Osteocyte (in vitro differentiated cells): ENCODE results near the gene NTRK2. TPM values are rescaled to one million over a fixed set of nuclear protein-coding genes. Genes with fewer than 3 reads are reported as not detected.

Experiments used
- DNase-seq: peaks from one replicate; pipeline ENCODE4 v3.0.0; 2021; ENCODE audit warnings: mixed read lengths; ENCODE audit not compliant: unreplicated experiment; ENCODE audit errors: extremely low spot score
- H3K27ac Mint-ChIP-seq: one replicate; pipeline ENCODE4 v1.8.0; 2021; ENCODE audit warnings: mild to moderate bottlenecking, mixed read lengths; ENCODE audit not compliant: unreplicated experiment
- H3K27me3 Mint-ChIP-seq: one replicate; pipeline ENCODE4 v1.8.0; 2021; ENCODE audit warnings: mixed read lengths; ENCODE audit not compliant: unreplicated experiment
- H3K36me3 Mint-ChIP-seq: one replicate; pipeline ENCODE4 v1.8.0; 2021; ENCODE audit warnings: mixed read lengths; ENCODE audit not compliant: unreplicated experiment
- H3K4me1 Mint-ChIP-seq: one replicate; pipeline ENCODE4 v1.8.0; 2021; ENCODE audit warnings: mixed read lengths; ENCODE audit not compliant: unreplicated experiment
- H3K4me3 Mint-ChIP-seq: one replicate; pipeline ENCODE4 v1.8.0; 2021; ENCODE audit warnings: mild to moderate bottlenecking, moderate library complexity, mixed read lengths; ENCODE audit not compliant: unreplicated experiment
- H3K9me3 Mint-ChIP-seq: one replicate; pipeline ENCODE4 v1.8.0; 2021; ENCODE audit warnings: mixed read lengths; ENCODE audit not compliant: unreplicated experiment
- long read RNA-seq: library from polyadenylated mRNA; unstranded; transcript quantifications from one replicate; pipeline ENCODE4 v2.0.0, GENCODE V29; 2021
- total RNA-seq: library from RNA; stranded (reverse); gene quantifications from 2 replicates; pipeline ENCODE4 v1.2.1, GENCODE V29; 2021
- TF ChIP-seq, protein P1 (sequence below): fragments of 200-600 bp; sonication (generic); IDR thresholded peaks from 2 replicates; pipeline ENCODE4 v1.5.0; 2021; ENCODE audit warnings: antibody characterized with exemption, mild to moderate bottlenecking, moderate library complexity

NTRK2 gene
- 29.4 and 30.9 TPM in 2 replicates for total RNA-seq
- long read RNA-seq, full-length matches to known transcripts: 69 of 139 reads
- long read RNA-seq, partial matches to known transcripts: 42 of 139 reads
- long read RNA-seq, other reads (novel, unspliced or antisense): 28 of 139 reads

DNA sequence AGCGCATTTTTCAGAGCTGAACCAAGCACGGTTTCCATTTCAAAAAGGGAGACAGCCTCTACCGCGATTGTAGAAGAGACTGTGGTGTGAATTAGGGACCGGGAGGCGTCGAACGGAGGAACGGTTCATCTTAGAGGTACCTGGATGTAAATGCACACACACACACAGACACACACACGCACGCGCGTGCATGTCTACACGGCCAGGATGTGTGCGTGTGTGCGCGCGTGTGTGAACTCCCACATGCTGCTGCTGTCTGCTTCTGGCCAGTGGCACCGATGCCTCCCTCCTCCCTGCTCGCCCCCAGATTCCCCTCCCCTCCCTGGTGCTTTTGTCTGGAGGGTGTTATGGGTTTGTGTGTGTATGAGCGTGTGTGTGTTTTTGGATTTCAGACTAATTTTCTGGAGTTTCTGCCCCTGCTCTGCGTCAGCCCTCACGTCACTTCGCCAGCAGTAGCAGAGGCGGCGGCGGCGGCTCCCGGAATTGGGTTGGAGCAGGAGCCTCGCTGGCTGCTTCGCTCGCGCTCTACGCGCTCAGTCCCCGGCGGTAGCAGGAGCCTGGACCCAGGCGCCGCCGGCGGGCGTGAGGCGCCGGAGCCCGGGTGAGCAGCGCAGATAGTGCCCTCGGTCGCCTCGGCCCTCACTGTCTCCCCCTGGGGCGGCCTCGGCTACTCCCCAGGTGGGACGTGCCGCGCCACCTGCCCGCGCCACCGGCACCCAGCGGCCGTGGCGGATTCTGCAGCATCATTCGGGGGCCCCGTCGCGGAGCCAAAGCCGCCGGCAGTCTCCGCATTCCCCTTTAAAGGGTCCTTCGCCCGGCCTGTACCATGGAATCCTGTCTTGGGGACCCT is at the start of gene NTRK2:
TSS of gene NTRK2 (plus strand) at position 442 of the 850 bp plus-strand sequence. CDS start 1,020 bp downstream, outside the sequence.
- peaks cover 11% of the 10 kb centered on the region for H3K9me3 Mint-ChIP-seq
- peaks cover 42% of the 10 kb centered on the region for H3K4me1 Mint-ChIP-seq
- DNase-seq: no peak
- H3K4me3 Mint-ChIP-seq: peak within 1 kb of the TSS; percentile 92
- no peaks in the 10 kb centered on the region for H3K36me3 Mint-ChIP-seq
- peaks cover 8% of the 10 kb centered on the region for H3K27me3 Mint-ChIP-seq
- peak within 1 kb of the TSS; percentile 66 for H3K27ac Mint-ChIP-seq
- TF ChIP-seq, protein P1, sequence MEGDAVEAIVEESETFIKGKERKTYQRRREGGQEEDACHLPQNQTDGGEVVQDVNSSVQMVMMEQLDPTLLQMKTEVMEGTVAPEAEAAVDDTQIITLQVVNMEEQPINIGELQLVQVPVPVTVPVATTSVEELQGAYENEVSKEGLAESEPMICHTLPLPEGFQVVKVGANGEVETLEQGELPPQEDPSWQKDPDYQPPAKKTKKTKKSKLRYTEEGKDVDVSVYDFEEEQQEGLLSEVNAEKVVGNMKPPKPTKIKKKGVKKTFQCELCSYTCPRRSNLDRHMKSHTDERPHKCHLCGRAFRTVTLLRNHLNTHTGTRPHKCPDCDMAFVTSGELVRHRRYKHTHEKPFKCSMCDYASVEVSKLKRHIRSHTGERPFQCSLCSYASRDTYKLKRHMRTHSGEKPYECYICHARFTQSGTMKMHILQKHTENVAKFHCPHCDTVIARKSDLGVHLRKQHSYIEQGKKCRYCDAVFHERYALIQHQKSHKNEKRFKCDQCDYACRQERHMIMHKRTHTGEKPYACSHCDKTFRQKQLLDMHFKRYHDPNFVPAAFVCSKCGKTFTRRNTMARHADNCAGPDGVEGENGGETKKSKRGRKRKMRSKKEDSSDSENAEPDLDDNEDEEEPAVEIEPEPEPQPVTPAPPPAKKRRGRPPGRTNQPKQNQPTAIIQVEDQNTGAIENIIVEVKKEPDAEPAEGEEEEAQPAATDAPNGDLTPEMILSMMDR: peak; percentile 42

DNA sequence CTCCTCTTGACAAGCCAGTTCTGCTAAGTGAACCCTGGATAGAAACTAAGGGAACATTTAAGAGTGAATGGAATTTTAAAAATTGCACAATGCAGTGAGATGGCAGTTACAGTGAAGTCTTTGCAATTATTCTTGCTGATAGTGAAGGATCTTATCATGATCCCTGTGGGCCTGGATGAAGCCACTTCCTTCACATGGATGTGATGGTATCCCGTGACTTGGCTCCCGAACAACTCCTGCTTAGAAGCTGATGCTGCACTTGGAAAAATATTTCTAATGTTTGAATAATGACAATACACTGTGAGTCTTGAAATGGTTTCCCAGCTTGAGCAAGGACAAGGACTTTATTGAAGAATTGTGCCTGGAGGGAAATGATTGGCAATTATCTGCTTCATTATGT is 49.2 kb upstream of the NTRK2 start:
- TF ChIP-seq, protein P1: no peak
- no peaks in the 10 kb centered on the region for H3K4me1 Mint-ChIP-seq
- H3K9me3 Mint-ChIP-seq: no peaks in the 10 kb centered on the region
- peaks cover 4% of the 10 kb centered on the region for H3K27me3 Mint-ChIP-seq
- DNase-seq: no peak
- H3K27ac Mint-ChIP-seq: no peak overlapping the region
- no peak overlapping the region for H3K4me3 Mint-ChIP-seq
- H3K36me3 Mint-ChIP-seq: no peaks in the 10 kb centered on the region

DNA sequence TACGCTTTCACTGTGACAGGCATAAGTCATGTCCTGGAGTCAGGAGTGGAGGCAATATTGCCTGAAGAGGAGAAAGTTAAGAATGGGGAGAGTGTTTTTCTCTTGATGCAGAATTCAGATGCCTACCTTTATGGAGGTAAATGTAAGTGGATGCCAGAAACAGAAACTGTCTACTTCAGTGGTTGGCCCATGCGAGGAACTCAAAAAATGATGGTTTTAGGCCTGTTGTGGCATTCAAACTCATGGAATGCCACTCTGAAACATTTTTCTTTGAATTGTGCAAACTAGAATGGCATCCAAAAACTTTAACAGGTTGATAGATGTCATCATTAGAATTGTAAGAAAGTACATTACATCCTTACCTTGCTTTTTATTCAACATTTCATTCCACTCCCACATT is 47.7 kb upstream of the NTRK2 start:
- H3K36me3 Mint-ChIP-seq: no peaks in the 10 kb centered on the region
- no peaks in the 10 kb centered on the region for H3K4me1 Mint-ChIP-seq
- no peak overlapping the region for H3K4me3 Mint-ChIP-seq
- DNase-seq: no peak
- TF ChIP-seq, protein P1: no peak
- H3K9me3 Mint-ChIP-seq: no peaks in the 10 kb centered on the region
- H3K27me3 Mint-ChIP-seq: peaks cover 10% of the 10 kb centered on the region
- H3K27ac Mint-ChIP-seq: no peak overlapping the region

DNA sequence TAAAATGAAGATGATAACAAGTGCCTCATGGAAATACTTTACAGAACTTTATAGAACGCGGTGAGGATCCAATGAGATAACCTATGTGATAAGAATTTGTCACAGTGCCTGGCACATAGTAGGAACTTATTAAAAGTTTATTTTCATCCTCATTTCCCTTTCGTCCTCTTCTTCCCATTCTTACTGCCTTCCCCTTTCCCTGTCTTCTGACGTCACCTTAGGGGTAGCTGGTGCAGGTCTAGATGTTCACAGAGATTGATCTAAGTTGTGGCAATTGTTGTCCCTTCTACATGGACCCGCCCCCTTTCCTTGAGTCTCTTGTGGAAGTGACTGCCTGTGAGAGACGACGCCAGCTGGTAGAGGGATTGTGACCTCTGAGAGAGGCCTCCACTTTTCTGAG is 46.5 kb upstream of the NTRK2 start:
- Mint-ChIP-seq H3K4me1 (no peaks in the 10 kb centered on the region), H3K27ac (no peak overlapping the region), H3K9me3 (no peaks in the 10 kb centered on the region), H3K36me3 (no peaks in the 10 kb centered on the region), H3K27me3 (peaks cover 5% of the 10 kb centered on the region), H3K4me3 (no peak overlapping the region)
- DNase-seq: no peak
- TF ChIP-seq, protein P1: no peak

DNA sequence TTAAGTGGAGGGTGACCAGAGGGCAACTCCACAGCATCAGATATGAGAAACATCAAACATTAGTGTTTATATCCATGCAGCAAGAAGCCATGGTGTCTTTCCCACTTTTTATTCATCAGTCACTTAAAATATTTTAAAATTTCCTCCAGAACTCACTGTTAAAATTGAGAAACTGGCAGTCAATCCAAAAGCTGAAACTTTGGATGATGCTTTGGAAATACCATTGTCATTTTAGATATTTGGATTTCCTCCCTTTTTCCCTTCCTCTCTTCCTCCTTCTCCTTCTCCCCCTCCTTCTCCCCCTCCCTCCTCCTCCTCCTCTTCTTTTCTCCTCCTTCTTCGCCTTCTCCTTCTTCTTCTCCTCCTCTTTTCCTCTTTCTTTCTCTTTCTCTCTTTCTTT is 33.1 kb upstream of the NTRK2 start:
- no peak for DNase-seq
- H3K4me3 Mint-ChIP-seq: no peak overlapping the region
- H3K9me3 Mint-ChIP-seq: peaks cover 4% of the 10 kb centered on the region
- H3K27ac Mint-ChIP-seq: no peak overlapping the region
- H3K27me3 Mint-ChIP-seq: peaks cover 30% of the 10 kb centered on the region
- no peaks in the 10 kb centered on the region for H3K4me1 Mint-ChIP-seq
- H3K36me3 Mint-ChIP-seq: no peaks in the 10 kb centered on the region
- TF ChIP-seq, protein P1: no peak
